Urinary bladder (tissue), 4 donors: ENCODE results near the gene NLN. TPM values are rescaled to one million over a fixed set of nuclear protein-coding genes. Genes with fewer than 3 reads are reported as not detected.
"Not testable (repeated sequence)": the region's sequence is repeated elsewhere in the genome, so short reads cannot be mapped to it uniquely, and the experiment has no call there.

ENCODE experiments used
- DNase-seq: peaks from one replicate; pipeline ENCODE4 v3.0.0-alpha.2; 2015; ENCODE audit errors: extremely low spot score
- H3K27ac ChIP-seq: one replicate; pipeline ENCODE4 v1.5.1; 2013; ENCODE audit warnings: low read depth, mild to moderate bottlenecking, moderate library complexity
- H3K36me3 ChIP-seq: one replicate; pipeline ENCODE4 v1.6.1; 2013; ENCODE audit warnings: mild to moderate bottlenecking, moderate library complexity; ENCODE audit not compliant: insufficient read depth
- H3K4me1 ChIP-seq: one replicate; pipeline ENCODE4 v1.6.1; 2013; ENCODE audit warnings: mild to moderate bottlenecking, moderate library complexity; ENCODE audit not compliant: insufficient read depth
- H3K4me3 ChIP-seq: one replicate; pipeline ENCODE4 v1.5.1; 2013; ENCODE audit warnings: low read depth, low read length
- WGBS: extraction: QIAGEN DNeasy Blood & Tissue Kit; methylation state at CpG from one replicate; pipeline ENCODE4 v1.1.7; 2013; 5-methylcytosine and 5-hydroxymethylcytosine counted together
- polyA plus RNA-seq: library from polyadenylated mRNA; stranded (reverse); fragments of 200-250 nt; gene quantifications from one replicate; pipeline ENCODE4 v1.2.3, GENCODE V29; 2013
- total RNA-seq: library from RNA; depleted of rRNA; stranded (reverse); fragments of >200 nt; gene quantifications from one replicate; pipeline ENCODE4 v1.2.3, GENCODE V29; 2014
- donor health status: healthy with polysubstance abuse.
- donor health status: healthy.

The NLN gene
- total and polyA plus RNA-seq, 2 donors, result 4.4 to 16.0 TPM

GRCh38 chr5:65718576-65719310 lies 3.3 kb upstream of the NLN start:
- H3K4me1 ChIP-seq, result no peaks in the 10 kb centered on the region
- no peak overlapping the region for H3K4me3 ChIP-seq
- no peak for DNase-seq
- no peak overlapping the region for H3K27ac ChIP-seq
- H3K36me3 ChIP-seq, result peaks cover 2% of the 10 kb centered on the region

- Histone ChIP-seq H3K36me3 (peaks cover 2% of the 10 kb centered on the region), H3K4me3 (peak overlapping the region; percentile 98), H3K4me1 (no peaks in the 10 kb centered on the region), H3K27ac (no peak overlapping the region)
- 3% methylated on average over 19 of the region's 19 CpGs for WGBS
- peak; percentile 21 for DNase-seq
Observed at GRCh38 chr5:65721050-65721719, 820 bp upstream of the NLN start.

DNA sequence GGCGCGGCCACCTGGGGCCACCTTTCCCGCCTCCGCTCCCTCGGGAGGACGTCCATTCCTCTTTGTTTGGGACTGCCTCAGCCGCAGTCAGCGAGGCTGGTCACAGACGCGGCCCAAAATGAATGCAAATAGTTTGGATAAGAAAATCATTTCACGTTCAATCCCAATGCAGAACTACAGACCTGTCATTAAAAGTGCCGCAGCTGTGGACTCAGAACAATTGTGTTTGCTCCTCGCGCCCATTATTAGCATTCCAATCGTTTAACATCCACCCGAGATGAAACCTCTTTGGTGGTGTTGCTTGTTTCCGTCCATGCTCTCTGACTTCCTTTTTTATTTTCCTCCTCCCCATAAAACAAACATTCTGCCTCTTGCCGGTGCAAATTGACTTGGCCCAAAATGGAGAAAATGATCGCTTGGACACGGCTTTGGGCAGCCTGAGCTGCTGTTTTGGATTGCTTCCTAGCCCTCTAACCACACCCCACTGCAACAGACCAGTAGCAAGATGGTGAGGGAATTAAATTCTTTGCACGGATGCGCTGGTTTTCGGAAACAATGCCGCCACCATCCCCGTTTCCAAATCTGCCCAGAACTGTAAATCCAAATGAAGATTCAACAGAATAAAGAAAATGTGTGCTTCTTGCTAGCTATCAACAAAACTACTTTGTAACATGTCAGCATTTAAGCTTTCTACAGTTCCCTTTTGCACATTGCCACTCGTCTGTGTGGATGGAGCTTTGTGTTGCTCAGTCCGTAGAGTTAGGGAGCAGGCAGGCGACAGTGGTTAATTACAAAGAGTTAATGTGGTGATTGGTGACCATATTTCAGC lies 784 bp downstream of the NLN start:
- WGBS, result 6% methylated on average over 28 of the region's 28 CpGs
- peak; percentile 13 for DNase-seq
- H3K36me3 ChIP-seq, result no peaks in the 10 kb centered on the region
- peak overlapping the region; percentile 98 for H3K4me3 ChIP-seq
- no peak overlapping the region for H3K27ac ChIP-seq
- H3K4me1 ChIP-seq, result no peaks in the 10 kb centered on the region

DNA sequence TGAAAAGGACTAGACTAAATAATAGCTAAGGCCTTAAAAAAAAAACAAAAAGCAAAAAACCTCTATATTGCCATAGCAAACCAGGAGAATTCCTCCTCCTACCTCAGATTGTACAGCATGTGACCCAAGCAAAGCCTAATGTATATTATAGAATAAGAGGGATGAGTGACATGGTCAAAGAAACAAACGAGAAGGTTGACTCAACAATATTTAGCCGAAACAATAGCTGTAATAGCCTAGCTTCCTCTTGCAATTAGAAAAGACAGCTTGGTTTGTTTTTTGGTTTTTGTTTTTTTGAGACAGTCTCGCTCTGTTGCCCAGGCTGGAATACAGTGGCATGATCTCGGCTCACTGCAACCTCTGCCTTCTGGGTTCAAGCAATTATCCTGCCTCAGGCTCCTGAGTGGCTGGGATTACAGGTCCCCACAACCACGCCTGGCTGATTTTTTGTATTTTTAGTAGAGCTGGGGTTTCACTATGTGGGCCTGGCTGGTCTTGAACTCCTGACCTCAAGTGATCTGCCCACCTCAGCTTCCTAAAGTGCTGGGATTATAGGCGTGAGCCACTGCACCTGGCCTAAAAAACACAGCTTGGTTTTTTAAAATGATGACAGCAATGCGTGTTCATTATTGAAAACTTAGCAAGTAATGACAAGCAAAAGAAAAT lies 5.6 kb downstream of the NLN start:
- DNase-seq, result no peak
- Histone ChIP-seq H3K4me1 (no peaks in the 10 kb centered on the region), H3K36me3 (no peaks in the 10 kb centered on the region), H3K27ac (no peak overlapping the region), H3K4me3 (no peak overlapping the region)
- 86% methylated on average over 7 of the region's 7 CpGs for WGBS

GRCh38 chr5:65728218-65728617 lies 6.2 kb downstream of the NLN start:
- 94% methylated on average over 1 of the region's 1 CpG for WGBS
- no peaks in the 10 kb centered on the region for H3K36me3 ChIP-seq
- no peak overlapping the region for H3K27ac ChIP-seq

GRCh38 chr5:65730910-65731309 lies 8.9 kb downstream of the NLN start:
- 67% methylated on average over 2 of the region's 2 CpGs for WGBS
- no peak overlapping the region for H3K27ac ChIP-seq

More at GRCh38 chr5:65728218-65728617, 6.2 kb downstream of the NLN start:
- Histone ChIP-seq H3K4me3 (no peak overlapping the region), H3K4me1 (no peaks in the 10 kb centered on the region)
- DNase-seq, result no peak

GRCh38 chr5:65732046-65732445 lies 10.0 kb downstream of the NLN start:
- not testable (repeated sequence) for H3K36me3 ChIP-seq, H3K4me3 ChIP-seq, H3K4me1 ChIP-seq, H3K27ac ChIP-seq, DNase-seq
- 87% methylated on average over 3 of the region's 3 CpGs for WGBS

More at GRCh38 chr5:65730910-65731309, 8.9 kb downstream of the NLN start:
- H3K36me3 ChIP-seq, result no peaks in the 10 kb centered on the region
- H3K4me1 ChIP-seq, result no peaks in the 10 kb centered on the region
- H3K4me3 ChIP-seq, result no peak overlapping the region
- no peak for DNase-seq

GRCh38 chr5:65734196-65734775 lies 12.3 kb downstream of the NLN start:
- not testable (repeated sequence) for H3K4me1 ChIP-seq, DNase-seq, H3K36me3 ChIP-seq, H3K4me3 ChIP-seq, H3K27ac ChIP-seq
- 79% methylated on average over 7 of the region's 7 CpGs for WGBS

DNA sequence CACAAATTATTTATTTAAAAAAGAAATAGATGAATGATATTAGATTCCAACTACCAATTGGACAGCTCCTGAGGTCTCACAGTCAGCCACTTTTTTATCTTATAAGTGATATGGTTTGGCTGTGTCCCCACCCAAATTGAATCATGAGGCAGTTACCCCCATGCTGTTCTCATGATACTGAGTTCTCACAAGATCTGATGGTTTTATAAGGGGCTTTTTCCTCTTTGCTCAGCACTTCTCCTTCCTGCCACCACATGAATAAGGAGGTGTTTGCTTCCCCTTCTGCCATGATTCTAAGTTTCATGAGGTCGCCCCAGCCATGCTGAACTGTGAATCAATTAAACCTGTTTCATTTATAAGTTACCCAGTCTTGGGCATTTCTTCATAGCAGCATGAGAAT lies 12.9 kb downstream of the NLN start:
- no peak overlapping the region for H3K4me3 ChIP-seq
- WGBS, result 84% methylated on average over 1 of the region's 1 CpG
- H3K4me1 ChIP-seq, result no peaks in the 10 kb centered on the region
- no peak for DNase-seq
- H3K27ac ChIP-seq, result no peak overlapping the region
- H3K36me3 ChIP-seq, result no peaks in the 10 kb centered on the region

DNA sequence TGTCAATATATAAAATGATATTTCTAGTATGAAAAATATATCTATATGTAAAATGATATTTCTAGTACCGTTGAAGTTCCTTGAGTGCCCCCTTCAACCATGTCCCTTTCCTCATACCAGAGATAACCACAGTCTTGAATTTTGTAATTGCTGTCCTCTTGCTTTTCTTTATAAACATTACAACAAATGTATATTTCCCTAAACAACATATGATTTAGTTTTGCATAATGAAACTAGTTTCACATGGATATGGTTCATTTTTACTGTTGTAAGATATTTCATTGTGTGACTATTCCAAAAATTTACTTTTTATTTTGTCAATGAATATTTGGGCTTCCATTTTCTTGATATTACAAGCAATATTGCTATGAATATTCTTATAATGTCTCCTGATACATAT lies 14.0 kb downstream of the NLN start:
- 80% methylated on average over 1 of the region's 1 CpG for WGBS
- H3K4me1 ChIP-seq, result no peaks in the 10 kb centered on the region
- no peak for DNase-seq
- H3K36me3 ChIP-seq, result no peaks in the 10 kb centered on the region
- H3K27ac ChIP-seq, result no peak overlapping the region
- H3K4me3 ChIP-seq, result no peak overlapping the region

DNA sequence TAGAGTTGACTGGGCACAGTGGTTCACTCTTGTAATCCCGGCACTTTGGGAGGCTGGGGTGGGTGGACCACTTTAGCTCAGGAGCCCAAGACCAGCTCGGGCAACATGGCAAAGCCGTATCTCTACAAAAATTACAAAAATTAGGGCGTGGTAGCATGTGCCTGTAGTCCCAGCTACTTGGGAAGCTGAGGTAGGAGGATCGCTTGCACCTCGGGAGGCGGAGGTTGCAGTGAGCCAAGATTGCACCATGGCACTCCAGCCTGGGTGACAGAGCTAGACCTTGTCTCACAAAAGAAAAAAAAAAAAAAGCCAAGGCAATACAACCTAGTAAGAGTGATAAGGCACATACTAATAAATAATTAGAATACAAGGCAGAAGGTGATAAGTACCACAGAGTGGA lies 15.8 kb downstream of the NLN start:
- DNase-seq, result no peak
- Histone ChIP-seq H3K4me1 (no peaks in the 10 kb centered on the region), H3K4me3 (no peak overlapping the region), H3K36me3 (no peaks in the 10 kb centered on the region), H3K27ac (no peak overlapping the region)
- 90% methylated on average over 7 of the region's 7 CpGs for WGBS

DNA sequence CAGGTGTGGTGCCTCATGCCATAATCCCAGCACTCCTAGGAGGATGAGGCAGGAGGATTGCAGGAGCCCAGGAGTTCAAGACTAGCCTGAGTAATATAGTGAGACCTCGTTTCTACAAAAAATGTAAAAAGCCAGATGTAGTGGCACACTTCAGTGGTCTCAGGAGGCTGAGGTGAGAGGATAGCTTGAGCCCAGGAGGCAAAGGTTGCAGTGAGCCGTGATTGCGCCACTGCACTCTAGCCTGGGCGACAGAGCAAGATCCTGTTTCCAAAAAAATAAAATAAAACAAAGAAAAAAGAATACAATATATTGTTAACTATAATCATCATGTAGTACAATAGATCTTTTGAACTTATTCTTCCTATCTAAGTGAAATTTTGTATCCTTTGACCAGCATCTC lies 16.3 kb downstream of the NLN start:
- H3K4me1 ChIP-seq, result no peaks in the 10 kb centered on the region

GRCh38 chr5:65739162-65739561 lies 17.2 kb downstream of the NLN start:
- Histone ChIP-seq H3K27ac (no peak overlapping the region), H3K4me1 (no peaks in the 10 kb centered on the region), H3K4me3 (no peak overlapping the region), H3K36me3 (no peaks in the 10 kb centered on the region)
- DNase-seq, result no peak

More for the DNA sequence above, 16.3 kb downstream of the NLN start:
- no peak overlapping the region for H3K27ac ChIP-seq
- DNase-seq, result no peak
- H3K4me3 ChIP-seq, result no peak overlapping the region
- 84% methylated on average over 4 of the region's 4 CpGs for WGBS
- no peaks in the 10 kb centered on the region for H3K36me3 ChIP-seq
